K562 (cell line): Measurements from ENCODE around the gene PIP4K2A. TPM values are rescaled to one million over a fixed set of nuclear protein-coding genes. Genes with fewer than 3 reads are reported as not detected.

ENCODE experiments used
- EP400 ChIP-seq: fragments of 450-650 bp; IDR thresholded peaks from 2 replicates; pipeline ENCODE4 v1.6.1; 2017; ENCODE audit warnings: antibody characterized with exemption, mild to moderate bottlenecking, moderate library complexity
- ETS2 ChIP-seq: IDR thresholded peaks from 2 replicates; pipeline ENCODE4 v1.6.1; 2016; ENCODE audit warnings: borderline replicate concordance, missing genetic modification characterization, mild to moderate bottlenecking, moderate library complexity, missing compliant biosample characterization; ENCODE audit not compliant: poor library complexity, severe bottlenecking
- FOXK1 ChIP-seq: sonication (generic); formaldehyde crosslinking; IDR thresholded peaks from 2 replicates; pipeline ENCODE4 v1.8.0; 2022; ENCODE audit warnings: missing genetic modification reagents, mild to moderate bottlenecking, borderline replicate concordance
- KDM1A ChIP-seq, 2 experiments: fragments of 450-650 bp; IDR thresholded peaks; 2 replicates each; pipeline ENCODE4 v1.6.1; 2016; ENCODE audit warnings: mild to moderate bottlenecking in 2 of 2
- KLF10 ChIP-seq: fragments of 250-450 bp; sonication (Bioruptor Pico); IDR thresholded peaks from 2 replicates; pipeline ENCODE4 v1.6.1; 2021; ENCODE audit warnings: matching md5 sums
- NCOA6 ChIP-seq: fragments of 450-650 bp; IDR thresholded peaks from 2 replicates; pipeline ENCODE4 v1.6.1; 2017; ENCODE audit warnings: mild to moderate bottlenecking
- TGIF2 ChIP-seq: sonication (generic); formaldehyde crosslinking; IDR thresholded peaks from 2 replicates; pipeline ENCODE4 v1.8.1; 2022; ENCODE audit warnings: mild to moderate bottlenecking, missing genetic modification reagents, moderate library complexity
- ZBED1 ChIP-seq: IDR thresholded peaks from 2 replicates; pipeline ENCODE4 v1.6.1; 2014
- ZC3H4 ChIP-seq: sonication (generic); formaldehyde crosslinking; IDR thresholded peaks from 2 replicates; pipeline ENCODE4 v1.9.0; 2021; ENCODE audit warnings: missing genetic modification reagents, borderline replicate concordance
- polyA plus RNA-seq, 8 experiments: library from polyadenylated mRNA; depleted of rRNA in 4 of 8; stranded (reverse) in 5 of 8; unstranded in 3 of 8; fragments of >200 nt; fragmentation: Nextera tagmentation in 2 of 8; fragmentation: Illumina TruSeq in 1 of 8; extraction: Ambion mirVana in 2 of 8; extraction: Trizol in 1 of 8; gene quantifications; 2 replicates each; pipeline versions ENCODE4 v1.2.1 to v1.2.3, GENCODE V29; 2011 to 2014; ENCODE audit warnings: inconsistent platforms in 1 of 8, missing spikeins in 1 of 8
- total RNA-seq, 7 experiments: library from RNA; depleted of rRNA in 6 of 7; stranded (reverse); fragments of >200 nt in 6 of 7; fragmentation: Illumina TruSeq in 2 of 7; extraction: Trizol in 2 of 7; gene quantifications; 2 replicates each; pipeline versions ENCODE4 v1.2.1 to v1.2.3, GENCODE V29; 2011 to 2021; ENCODE audit warnings: low replicate concordance in 1 of 7
- TF ChIP-seq, protein P1 (sequence below): sonication (generic); formaldehyde crosslinking; IDR thresholded peaks from 2 replicates; pipeline ENCODE4 v1.8.1; 2023; ENCODE audit warnings: missing genetic modification reagents, mild to moderate bottlenecking, borderline replicate concordance
- TF ChIP-seq, protein P2 (sequence below): fragments of 450-650 bp; IDR thresholded peaks from 2 replicates; pipeline ENCODE4 v1.6.1; 2016; ENCODE audit warnings: borderline replicate concordance
- TF ChIP-seq, protein P3 (sequence below): fragments of 450-650 bp; conservative IDR thresholded peaks from 2 replicates; pipeline ENCODE4 v1.6.1; 2016; ENCODE audit warnings: missing genetic modification characterization, low read depth, mild to moderate bottlenecking, control low read depth, missing compliant biosample characterization
- TF ChIP-seq, protein P4 (sequence below): fragments of 150-350 bp; conservative IDR thresholded peaks from 2 replicates; pipeline ENCODE4 v1.6.1; 2014; ENCODE audit warnings: low read length
- TF ChIP-seq, protein P5 (sequence below), 2 experiments: fragments of 450-650 bp; conservative IDR thresholded peaks; 2 replicates each; pipeline ENCODE4 v1.6.1; 2017; ENCODE audit warnings: mild to moderate bottlenecking in 2 of 2, moderate library complexity in 2 of 2

The PIP4K2A gene
- total and polyA plus RNA-seq, 9 of the 15 experiments (the other 6 are each of a cell fraction or from before 2014, with no cell fraction given): 35.6 to 117 (median 71.9) TPM

DNA sequence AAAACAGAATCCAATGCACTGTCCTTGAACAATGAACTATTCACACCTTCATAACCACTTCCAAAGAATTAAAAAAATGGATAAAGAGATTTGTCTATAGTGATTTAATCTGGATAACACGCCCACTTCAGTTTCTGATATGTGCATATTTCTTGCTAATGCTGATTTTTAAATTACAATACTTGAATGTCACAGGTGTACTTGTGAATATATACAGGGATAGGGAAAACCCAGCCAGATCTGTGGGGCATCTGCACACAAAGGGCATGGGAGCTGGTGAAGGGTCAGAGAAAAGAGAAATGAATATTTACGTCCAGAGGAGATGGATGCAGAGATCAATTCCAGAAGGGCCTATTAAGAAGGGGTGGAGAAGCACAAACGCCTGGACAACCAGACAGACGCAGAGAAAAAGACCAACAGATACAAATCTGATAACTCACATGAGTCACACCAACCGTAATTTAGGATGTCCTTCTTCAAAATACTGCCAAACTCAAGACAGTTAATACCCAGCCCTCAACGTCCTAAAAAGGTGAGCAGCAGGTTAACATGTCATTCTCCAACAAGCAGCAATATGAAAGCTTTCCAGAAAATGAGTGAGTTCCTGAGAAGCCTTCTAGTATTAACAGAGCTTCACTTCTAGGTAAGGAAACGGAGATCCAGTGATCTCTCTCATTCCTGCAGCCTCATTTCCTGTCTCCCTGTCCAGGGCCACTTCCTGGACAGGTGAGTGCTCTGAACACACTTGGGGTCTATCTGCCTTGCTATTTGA, 41.9 kb downstream of the PIP4K2A start (continued):
- TF ChIP-seq, protein P1, sequence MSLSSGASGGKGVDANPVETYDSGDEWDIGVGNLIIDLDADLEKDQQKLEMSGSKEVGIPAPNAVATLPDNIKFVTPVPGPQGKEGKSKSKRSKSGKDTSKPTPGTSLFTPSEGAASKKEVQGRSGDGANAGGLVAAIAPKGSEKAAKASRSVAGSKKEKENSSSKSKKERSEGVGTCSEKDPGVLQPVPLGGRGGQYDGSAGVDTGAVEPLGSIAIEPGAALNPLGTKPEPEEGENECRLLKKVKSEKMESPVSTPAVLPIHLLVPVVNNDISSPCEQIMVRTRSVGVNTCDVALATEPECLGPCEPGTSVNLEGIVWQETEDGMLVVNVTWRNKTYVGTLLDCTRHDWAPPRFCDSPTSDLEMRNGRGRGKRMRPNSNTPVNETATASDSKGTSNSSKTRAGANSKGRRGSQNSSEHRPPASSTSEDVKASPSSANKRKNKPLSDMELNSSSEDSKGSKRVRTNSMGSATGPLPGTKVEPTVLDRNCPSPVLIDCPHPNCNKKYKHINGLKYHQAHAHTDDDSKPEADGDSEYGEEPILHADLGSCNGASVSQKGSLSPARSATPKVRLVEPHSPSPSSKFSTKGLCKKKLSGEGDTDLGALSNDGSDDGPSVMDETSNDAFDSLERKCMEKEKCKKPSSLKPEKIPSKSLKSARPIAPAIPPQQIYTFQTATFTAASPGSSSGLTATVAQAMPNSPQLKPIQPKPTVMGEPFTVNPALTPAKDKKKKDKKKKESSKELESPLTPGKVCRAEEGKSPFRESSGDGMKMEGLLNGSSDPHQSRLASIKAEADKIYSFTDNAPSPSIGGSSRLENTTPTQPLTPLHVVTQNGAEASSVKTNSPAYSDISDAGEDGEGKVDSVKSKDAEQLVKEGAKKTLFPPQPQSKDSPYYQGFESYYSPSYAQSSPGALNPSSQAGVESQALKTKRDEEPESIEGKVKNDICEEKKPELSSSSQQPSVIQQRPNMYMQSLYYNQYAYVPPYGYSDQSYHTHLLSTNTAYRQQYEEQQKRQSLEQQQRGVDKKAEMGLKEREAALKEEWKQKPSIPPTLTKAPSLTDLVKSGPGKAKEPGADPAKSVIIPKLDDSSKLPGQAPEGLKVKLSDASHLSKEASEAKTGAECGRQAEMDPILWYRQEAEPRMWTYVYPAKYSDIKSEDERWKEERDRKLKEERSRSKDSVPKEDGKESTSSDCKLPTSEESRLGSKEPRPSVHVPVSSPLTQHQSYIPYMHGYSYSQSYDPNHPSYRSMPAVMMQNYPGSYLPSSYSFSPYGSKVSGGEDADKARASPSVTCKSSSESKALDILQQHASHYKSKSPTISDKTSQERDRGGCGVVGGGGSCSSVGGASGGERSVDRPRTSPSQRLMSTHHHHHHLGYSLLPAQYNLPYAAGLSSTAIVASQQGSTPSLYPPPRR (CRISPR knock-in tag): no peak
- no peak for TF ChIP-seq ZBED1
- TF ChIP-seq ZC3H4 (CRISPR knock-in tag): no peak
- TF ChIP-seq, protein P2, sequence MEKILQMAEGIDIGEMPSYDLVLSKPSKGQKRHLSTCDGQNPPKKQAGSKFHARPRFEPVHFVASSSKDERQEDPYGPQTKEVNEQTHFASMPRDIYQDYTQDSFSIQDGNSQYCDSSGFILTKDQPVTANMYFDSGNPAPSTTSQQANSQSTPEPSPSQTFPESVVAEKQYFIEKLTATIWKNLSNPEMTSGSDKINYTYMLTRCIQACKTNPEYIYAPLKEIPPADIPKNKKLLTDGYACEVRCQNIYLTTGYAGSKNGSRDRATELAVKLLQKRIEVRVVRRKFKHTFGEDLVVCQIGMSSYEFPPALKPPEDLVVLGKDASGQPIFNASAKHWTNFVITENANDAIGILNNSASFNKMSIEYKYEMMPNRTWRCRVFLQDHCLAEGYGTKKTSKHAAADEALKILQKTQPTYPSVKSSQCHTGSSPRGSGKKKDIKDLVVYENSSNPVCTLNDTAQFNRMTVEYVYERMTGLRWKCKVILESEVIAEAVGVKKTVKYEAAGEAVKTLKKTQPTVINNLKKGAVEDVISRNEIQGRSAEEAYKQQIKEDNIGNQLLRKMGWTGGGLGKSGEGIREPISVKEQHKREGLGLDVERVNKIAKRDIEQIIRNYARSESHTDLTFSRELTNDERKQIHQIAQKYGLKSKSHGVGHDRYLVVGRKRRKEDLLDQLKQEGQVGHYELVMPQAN: no peak
- TF ChIP-seq TGIF2 (CRISPR knock-in tag): no peak
- TF ChIP-seq, protein P3, sequence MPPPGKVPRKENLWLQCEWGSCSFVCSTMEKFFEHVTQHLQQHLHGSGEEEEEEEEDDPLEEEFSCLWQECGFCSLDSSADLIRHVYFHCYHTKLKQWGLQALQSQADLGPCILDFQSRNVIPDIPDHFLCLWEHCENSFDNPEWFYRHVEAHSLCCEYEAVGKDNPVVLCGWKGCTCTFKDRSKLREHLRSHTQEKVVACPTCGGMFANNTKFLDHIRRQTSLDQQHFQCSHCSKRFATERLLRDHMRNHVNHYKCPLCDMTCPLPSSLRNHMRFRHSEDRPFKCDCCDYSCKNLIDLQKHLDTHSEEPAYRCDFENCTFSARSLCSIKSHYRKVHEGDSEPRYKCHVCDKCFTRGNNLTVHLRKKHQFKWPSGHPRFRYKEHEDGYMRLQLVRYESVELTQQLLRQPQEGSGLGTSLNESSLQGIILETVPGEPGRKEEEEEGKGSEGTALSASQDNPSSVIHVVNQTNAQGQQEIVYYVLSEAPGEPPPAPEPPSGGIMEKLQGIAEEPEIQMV (tag): no peak
- TF ChIP-seq, protein P4, sequence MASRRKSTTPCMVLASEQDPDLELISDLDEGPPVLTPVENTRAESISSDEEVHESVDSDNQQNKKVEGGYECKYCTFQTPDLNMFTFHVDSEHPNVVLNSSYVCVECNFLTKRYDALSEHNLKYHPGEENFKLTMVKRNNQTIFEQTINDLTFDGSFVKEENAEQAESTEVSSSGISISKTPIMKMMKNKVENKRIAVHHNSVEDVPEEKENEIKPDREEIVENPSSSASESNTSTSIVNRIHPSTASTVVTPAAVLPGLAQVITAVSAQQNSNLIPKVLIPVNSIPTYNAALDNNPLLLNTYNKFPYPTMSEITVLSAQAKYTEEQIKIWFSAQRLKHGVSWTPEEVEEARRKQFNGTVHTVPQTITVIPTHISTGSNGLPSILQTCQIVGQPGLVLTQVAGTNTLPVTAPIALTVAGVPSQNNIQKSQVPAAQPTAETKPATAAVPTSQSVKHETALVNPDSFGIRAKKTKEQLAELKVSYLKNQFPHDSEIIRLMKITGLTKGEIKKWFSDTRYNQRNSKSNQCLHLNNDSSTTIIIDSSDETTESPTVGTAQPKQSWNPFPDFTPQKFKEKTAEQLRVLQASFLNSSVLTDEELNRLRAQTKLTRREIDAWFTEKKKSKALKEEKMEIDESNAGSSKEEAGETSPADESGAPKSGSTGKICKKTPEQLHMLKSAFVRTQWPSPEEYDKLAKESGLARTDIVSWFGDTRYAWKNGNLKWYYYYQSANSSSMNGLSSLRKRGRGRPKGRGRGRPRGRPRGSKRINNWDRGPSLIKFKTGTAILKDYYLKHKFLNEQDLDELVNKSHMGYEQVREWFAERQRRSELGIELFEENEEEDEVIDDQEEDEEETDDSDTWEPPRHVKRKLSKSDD: no peak
- TF ChIP-seq KLF10 (CRISPR knock-in tag): no peak
- no peak for TF ChIP-seq NCOA6
- no peak for TF ChIP-seq KDM1A (IDR thresholded peaks at IDR 0.05)
- TF ChIP-seq ETS2 (tag): no peak
- TF ChIP-seq FOXK1 (CRISPR knock-in tag): no peak
- TF ChIP-seq, protein P5, sequence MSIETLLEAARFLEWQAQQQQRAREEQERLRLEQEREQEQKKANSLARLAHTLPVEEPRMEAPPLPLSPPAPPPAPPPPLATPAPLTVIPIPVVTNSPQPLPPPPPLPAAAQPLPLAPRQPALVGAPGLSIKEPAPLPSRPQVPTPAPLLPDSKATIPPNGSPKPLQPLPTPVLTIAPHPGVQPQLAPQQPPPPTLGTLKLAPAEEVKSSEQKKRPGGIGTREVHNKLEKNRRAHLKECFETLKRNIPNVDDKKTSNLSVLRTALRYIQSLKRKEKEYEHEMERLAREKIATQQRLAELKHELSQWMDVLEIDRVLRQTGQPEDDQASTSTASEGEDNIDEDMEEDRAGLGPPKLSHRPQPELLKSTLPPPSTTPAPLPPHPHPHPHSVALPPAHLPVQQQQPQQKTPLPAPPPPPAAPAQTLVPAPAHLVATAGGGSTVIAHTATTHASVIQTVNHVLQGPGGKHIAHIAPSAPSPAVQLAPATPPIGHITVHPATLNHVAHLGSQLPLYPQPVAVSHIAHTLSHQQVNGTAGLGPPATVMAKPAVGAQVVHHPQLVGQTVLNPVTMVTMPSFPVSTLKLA (conservative IDR thresholded peaks at IDR 0.05): no peak
- 0 out of 2 replicates have a peak, but pooled peaks have one; percentile 14 for TF ChIP-seq EP400
